ENCODE results near the gene PLCXD3. TPM values are rescaled to one million over a fixed set of nuclear protein-coding genes. Genes with fewer than 3 reads are reported as not detected.

Gene PLCXD3
- total and polyA plus RNA-seq, 9 of the 15 experiments (the other 6 are each of a cell fraction or from before 2014, with no cell fraction given) = not detected

DNA sequence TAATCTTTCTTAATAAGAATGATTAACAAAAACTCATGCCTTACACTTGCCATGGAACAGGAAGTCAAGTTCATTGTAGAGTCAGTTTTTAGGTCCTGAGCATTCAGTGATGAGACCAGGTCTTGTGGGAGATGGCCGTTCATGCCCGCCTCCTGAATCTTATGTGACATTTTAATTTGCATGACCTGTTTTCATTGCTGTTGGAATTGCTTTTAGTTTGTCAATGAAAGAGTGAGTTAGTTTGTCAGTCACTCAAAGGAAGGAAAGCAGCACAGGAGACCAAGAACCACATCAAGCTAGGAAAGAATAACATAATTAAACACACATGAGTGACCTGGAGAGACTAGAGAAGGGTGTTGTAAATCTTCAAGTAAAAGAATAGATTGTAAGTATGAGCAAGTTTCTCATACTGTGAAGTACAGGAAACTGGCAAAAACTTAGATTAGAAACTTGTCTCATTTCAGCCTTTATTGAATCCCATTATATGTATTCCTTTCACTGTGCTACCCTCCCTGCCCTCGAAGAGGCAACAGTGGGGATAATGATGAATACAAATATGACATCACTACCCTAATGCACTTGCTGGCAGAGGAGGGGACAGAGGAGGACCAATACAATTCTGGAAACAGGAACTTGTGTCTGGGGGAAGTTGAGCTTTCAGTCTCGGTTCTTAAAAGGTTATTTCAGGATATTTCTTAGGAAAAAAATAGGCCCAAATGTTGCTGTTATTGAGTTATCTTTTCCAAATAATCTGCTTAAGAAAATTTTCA lies 232.7 kb downstream of the PLCXD3 start:
- FAIRE-seq (no peak), ATAC-seq (no peak), DNase-seq (ENCODE audit: extremely low read depth in 1 of 4, low spot score in 3 of 4) (no peak)
- H3K9me3 ChIP-seq (replicated peaks; ENCODE audit: control insufficient read depth, insufficient read depth, low read depth, low read length) = no peaks in the 10 kb centered on the region
- H4K20me1 ChIP-seq (replicated peaks; ENCODE audit: control insufficient read depth, insufficient read depth, low read length) = no peaks in the 10 kb centered on the region
- H3K27ac ChIP-seq (ENCODE audit: extremely low read depth, low read depth, low read length) = no peak overlapping the region
- H3K9ac ChIP-seq (ENCODE audit: insufficient read depth in 1 of 2, low read depth in 2 of 2, low read length in 2 of 2) = no peak overlapping the region
- H3K4me2 ChIP-seq (ENCODE audit: insufficient read depth, low read length) = no peak overlapping the region
- no peak for TF ChIP-seq ZFP36 (IDR thresholded peaks at IDR 0.05; ENCODE audit: low read depth, low read length, partially characterized antibody)
- no peak for TF ChIP-seq COPS2 (conservative IDR thresholded peaks at IDR 0.05)
- TF ChIP-seq, protein P1, sequence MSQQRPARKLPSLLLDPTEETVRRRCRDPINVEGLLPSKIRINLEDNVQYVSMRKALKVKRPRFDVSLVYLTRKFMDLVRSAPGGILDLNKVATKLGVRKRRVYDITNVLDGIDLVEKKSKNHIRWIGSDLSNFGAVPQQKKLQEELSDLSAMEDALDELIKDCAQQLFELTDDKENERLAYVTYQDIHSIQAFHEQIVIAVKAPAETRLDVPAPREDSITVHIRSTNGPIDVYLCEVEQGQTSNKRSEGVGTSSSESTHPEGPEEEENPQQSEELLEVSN (IDR thresholded peaks at IDR 0.05; ENCODE audit: borderline replicate concordance in 1 of 2, extremely low read depth in 1 of 2, insufficient read depth in 1 of 2, insufficient read length in 1 of 2, low read depth in 1 of 2, low read length in 1 of 2, poor library complexity in 1 of 2, severe bottlenecking in 1 of 2) = no peak
- no peak for TF ChIP-seq THRB (CRISPR knock-in tag; conservative IDR thresholded peaks at IDR 0.05)
- TF ChIP-seq GTF2F1 (IDR thresholded peaks at IDR 0.05; ENCODE audit: low read depth, low read length) = no peak
- no peak for TF ChIP-seq FUS (optimal IDR thresholded peaks at IDR 0.05; ENCODE audit: low read depth, low read length)
- TF ChIP-seq WHSC1 (IDR thresholded peaks at IDR 0.05; ENCODE audit: low read length) = no peak
- TF ChIP-seq, protein P2, sequence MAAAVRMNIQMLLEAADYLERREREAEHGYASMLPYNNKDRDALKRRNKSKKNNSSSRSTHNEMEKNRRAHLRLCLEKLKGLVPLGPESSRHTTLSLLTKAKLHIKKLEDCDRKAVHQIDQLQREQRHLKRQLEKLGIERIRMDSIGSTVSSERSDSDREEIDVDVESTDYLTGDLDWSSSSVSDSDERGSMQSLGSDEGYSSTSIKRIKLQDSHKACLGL (CRISPR knock-in tag; IDR thresholded peaks at IDR 0.05; ENCODE audit: borderline replicate concordance, poor library complexity, severe bottlenecking) = no peak
- TF ChIP-seq KLF16 (IDR thresholded peaks at IDR 0.05) = no peak
- no peak for TF ChIP-seq CREB1 (IDR thresholded peaks at IDR 0.05)
- TF ChIP-seq CREB1 (CRISPR knock-in tag; IDR thresholded peaks at IDR 0.05) = no peak
- no peak for TF ChIP-seq HNRNPK (IDR thresholded peaks at IDR 0.05; ENCODE audit: low read depth, low read length, poor library complexity, severe bottlenecking)
- TF ChIP-seq ZNF75A (CRISPR knock-in tag; IDR thresholded peaks at IDR 0.05) = no peak
- no peak for TF ChIP-seq FOXK1 (CRISPR knock-in tag; IDR thresholded peaks at IDR 0.05; ENCODE audit: borderline replicate concordance)
- TF ChIP-seq SRSF3 (IDR thresholded peaks at IDR 0.05; ENCODE audit: insufficient read depth, low read length) = no peak
- in situ Hi-C loops (cut with MboI) = no loop called here
- no TSS peak for BruUV-seq (replicated peaks)
- WGBS (ENCODE audit: insufficient coverage, low coverage, missing lambda C conversion rate) = 1% methylated on average over 4 of the region's 4 CpGs
- H3K4me3 ChIP-seq = no peak overlapping the region
- H3K36me3 ChIP-seq (ENCODE audit: control insufficient read depth, insufficient read depth, low read length) = no peaks in the 10 kb centered on the region
- H2AFZ ChIP-seq (ENCODE audit: low read depth, low read length) = no peak overlapping the region
- ChIA-PET CTCF (ENCODE audit: low intra/inter-chr PET ratio) (no interaction called here), POLR2A (no interaction called here)
- H3K79me2 ChIP-seq (ENCODE audit: control insufficient read depth, insufficient read depth, low read length) = no peaks in the 10 kb centered on the region
- no peaks in the 10 kb centered on the region for H3K9me1 ChIP-seq (ENCODE audit: control insufficient read depth, insufficient read depth, low read length)
- H3K27me3 ChIP-seq (ENCODE audit: control insufficient read depth in 2 of 2, insufficient read depth in 2 of 2, low read length in 2 of 2) = no peaks in the 10 kb centered on the region
- H3K4me1 ChIP-seq (replicated peaks in 1 of 2; ENCODE audit: control insufficient read depth in 2 of 2, insufficient read depth in 2 of 2, low read length in 2 of 2) = no peaks in the 10 kb centered on the region
- intact Hi-C loops (cut with micrococcal nuclease) = no loop called here

Data from K562 (cell line).